OCI-LY3 (cell line): ENCODE measurements around the gene JAK2.

ENCODE experiments used
- EZH2phosphoT487 ChIP-seq: fragments of 200-600 bp; shearing (Covaris generic); IDR thresholded peaks from 2 replicates; pipeline ENCODE4 v1.6.1; 2018; ENCODE audit warnings: antibody characterized with exemption, mixed run types, low read depth
- TF ChIP-seq, protein P1 (sequence below): fragments of 200-600, 300-600 bp; sonication (generic); IDR thresholded peaks from 2 replicates; pipeline ENCODE4 v1.5.1; 2014; ENCODE audit warnings: antibody characterized with exemption, low read length, low read depth

DNA sequence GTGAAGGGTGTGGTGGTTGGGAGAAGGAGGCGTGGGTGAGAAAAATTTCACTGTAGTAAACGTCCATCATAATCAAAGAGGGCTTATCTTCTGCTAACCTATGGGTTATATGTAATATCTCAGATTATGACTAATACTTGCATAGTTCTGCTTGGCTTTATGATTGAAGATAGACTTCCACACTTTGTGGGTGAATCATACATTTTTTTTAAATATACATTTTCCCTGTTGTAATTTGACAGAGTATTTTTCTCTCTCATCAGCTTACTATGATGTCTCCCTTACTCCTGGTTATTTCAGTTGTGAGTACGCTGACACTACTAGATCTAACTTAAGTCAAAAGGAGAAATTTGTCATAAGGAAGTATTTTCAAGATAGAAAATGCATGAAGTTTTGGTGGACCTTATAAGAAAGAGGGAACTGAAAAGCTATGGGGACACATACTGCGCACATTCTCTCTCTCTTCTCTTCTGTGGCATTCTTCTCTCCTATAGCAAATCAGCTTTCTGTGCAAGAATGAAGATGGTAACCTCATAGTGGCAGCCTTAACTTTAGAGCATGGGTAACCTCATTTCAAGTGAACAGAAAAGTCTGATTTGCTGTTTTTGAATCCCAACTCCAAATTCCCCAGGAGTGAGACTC lies 4.9 kb upstream of the JAK2 start:
- TF ChIP-seq, protein P1, sequence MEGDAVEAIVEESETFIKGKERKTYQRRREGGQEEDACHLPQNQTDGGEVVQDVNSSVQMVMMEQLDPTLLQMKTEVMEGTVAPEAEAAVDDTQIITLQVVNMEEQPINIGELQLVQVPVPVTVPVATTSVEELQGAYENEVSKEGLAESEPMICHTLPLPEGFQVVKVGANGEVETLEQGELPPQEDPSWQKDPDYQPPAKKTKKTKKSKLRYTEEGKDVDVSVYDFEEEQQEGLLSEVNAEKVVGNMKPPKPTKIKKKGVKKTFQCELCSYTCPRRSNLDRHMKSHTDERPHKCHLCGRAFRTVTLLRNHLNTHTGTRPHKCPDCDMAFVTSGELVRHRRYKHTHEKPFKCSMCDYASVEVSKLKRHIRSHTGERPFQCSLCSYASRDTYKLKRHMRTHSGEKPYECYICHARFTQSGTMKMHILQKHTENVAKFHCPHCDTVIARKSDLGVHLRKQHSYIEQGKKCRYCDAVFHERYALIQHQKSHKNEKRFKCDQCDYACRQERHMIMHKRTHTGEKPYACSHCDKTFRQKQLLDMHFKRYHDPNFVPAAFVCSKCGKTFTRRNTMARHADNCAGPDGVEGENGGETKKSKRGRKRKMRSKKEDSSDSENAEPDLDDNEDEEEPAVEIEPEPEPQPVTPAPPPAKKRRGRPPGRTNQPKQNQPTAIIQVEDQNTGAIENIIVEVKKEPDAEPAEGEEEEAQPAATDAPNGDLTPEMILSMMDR, result no peak
- no peak for TF ChIP-seq EZH2phosphoT487
